HL-60 (cell line): Measurements from ENCODE around the gene ATP2A2.

ENCODE experiments used
- GABPA ChIP-seq: IDR thresholded peaks from 2 replicates; pipeline ENCODE4 v1.6.1; 2012; ENCODE audit warnings: low read depth
- POLR2AphosphoS5 ChIP-seq: IDR thresholded peaks from 2 replicates; pipeline ENCODE4 v1.6.1; 2012; ENCODE audit warnings: low read depth
- SPI1 ChIP-seq: IDR thresholded peaks from 2 replicates; pipeline ENCODE4 v1.6.1; 2012; ENCODE audit warnings: low read depth, mild to moderate bottlenecking, borderline replicate concordance
- TF ChIP-seq, protein P1 (sequence below): IDR thresholded peaks from one replicate; pipeline ENCODE4 v1.5.1; 2011; ENCODE audit warnings: low read length, control low read depth, inconsistent platforms; ENCODE audit not compliant: insufficient read depth
- TF ChIP-seq, protein P2 (sequence below): IDR thresholded peaks from 2 replicates; pipeline ENCODE4 v1.6.1; 2012; ENCODE audit warnings: low read depth; ENCODE audit not compliant: insufficient replicate concordance

DNA sequence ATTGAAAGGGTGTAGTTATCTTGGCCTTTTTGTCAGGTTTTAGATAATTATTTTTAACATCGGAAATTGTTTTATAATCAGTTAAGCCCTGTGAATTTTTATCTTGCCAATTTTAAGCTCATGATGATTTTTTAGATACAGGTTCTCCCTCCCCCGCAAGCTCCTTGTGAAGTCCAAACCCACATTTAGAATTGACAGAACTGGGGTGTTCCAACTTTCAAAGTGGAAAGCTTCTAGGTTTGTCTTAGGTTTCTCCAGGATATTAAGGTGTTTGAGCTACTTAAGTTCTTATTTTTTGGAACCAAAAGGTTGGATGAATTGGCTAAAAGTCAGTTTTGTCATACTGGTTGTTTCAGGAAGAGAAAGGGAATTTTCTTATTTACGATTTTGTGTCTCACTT, 49.1 kb downstream of the ATP2A2 start:
- no peak for TF ChIP-seq GABPA
- TF ChIP-seq, protein P1, sequence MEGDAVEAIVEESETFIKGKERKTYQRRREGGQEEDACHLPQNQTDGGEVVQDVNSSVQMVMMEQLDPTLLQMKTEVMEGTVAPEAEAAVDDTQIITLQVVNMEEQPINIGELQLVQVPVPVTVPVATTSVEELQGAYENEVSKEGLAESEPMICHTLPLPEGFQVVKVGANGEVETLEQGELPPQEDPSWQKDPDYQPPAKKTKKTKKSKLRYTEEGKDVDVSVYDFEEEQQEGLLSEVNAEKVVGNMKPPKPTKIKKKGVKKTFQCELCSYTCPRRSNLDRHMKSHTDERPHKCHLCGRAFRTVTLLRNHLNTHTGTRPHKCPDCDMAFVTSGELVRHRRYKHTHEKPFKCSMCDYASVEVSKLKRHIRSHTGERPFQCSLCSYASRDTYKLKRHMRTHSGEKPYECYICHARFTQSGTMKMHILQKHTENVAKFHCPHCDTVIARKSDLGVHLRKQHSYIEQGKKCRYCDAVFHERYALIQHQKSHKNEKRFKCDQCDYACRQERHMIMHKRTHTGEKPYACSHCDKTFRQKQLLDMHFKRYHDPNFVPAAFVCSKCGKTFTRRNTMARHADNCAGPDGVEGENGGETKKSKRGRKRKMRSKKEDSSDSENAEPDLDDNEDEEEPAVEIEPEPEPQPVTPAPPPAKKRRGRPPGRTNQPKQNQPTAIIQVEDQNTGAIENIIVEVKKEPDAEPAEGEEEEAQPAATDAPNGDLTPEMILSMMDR: no peak
- no peak for TF ChIP-seq POLR2AphosphoS5
- TF ChIP-seq, protein P2, sequence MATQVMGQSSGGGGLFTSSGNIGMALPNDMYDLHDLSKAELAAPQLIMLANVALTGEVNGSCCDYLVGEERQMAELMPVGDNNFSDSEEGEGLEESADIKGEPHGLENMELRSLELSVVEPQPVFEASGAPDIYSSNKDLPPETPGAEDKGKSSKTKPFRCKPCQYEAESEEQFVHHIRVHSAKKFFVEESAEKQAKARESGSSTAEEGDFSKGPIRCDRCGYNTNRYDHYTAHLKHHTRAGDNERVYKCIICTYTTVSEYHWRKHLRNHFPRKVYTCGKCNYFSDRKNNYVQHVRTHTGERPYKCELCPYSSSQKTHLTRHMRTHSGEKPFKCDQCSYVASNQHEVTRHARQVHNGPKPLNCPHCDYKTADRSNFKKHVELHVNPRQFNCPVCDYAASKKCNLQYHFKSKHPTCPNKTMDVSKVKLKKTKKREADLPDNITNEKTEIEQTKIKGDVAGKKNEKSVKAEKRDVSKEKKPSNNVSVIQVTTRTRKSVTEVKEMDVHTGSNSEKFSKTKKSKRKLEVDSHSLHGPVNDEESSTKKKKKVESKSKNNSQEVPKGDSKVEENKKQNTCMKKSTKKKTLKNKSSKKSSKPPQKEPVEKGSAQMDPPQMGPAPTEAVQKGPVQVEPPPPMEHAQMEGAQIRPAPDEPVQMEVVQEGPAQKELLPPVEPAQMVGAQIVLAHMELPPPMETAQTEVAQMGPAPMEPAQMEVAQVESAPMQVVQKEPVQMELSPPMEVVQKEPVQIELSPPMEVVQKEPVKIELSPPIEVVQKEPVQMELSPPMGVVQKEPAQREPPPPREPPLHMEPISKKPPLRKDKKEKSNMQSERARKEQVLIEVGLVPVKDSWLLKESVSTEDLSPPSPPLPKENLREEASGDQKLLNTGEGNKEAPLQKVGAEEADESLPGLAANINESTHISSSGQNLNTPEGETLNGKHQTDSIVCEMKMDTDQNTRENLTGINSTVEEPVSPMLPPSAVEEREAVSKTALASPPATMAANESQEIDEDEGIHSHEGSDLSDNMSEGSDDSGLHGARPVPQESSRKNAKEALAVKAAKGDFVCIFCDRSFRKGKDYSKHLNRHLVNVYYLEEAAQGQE: no peak
- no peak for TF ChIP-seq SPI1
